SK-MEL-5 (cell line): Measurements from ENCODE around the gene IMMT. TPM values are rescaled to one million over a fixed set of nuclear protein-coding genes. Genes with fewer than 3 reads are reported as not detected.

Experiments
- DNase-seq: peaks from one replicate; pipeline ENCODE4 v3.0.0-alpha.2; 2016; ENCODE audit warnings: low read depth, low spot score
- in situ Hi-C: cut with HindIII; loops from 2 replicates; pipeline ENCODE4 v1.10.0; 2016; ENCODE audit warnings: low sequenced_read_pairs, high pct_unique_total_duplicates, low pct_unique_long_range_greater_than_20kb
- small RNA-seq, 2 experiments: library from RNA; depleted of rRNA; stranded (forward); fragments of <200 nt; gene quantifications; one replicate each; pipeline ENCODE3, GENCODE V24; 2014
- total RNA-seq: library from RNA; depleted of rRNA; stranded (reverse); fragments of >200 nt; shearing (Covaris generic); gene quantifications from 2 replicates; pipeline ENCODE4 v1.2.3, GENCODE V29; 2014; rRNA removed

IMMT gene
- total RNA-seq, 1 experiment from 2014 or later = 116 TPM

- in situ Hi-C loops = no loop called here
- DNase-seq = no peak
These were observed 70.6 kb downstream of the IMMT start for GRCh38 chr2:86124683-86125082.

- in situ Hi-C loops = no loop called here
- no peak for DNase-seq
These were observed 71.8 kb downstream of the IMMT start for GRCh38 chr2:86123328-86123925.

GRCh38 chr2:86118130-86118529, 77.1 kb downstream of the IMMT start:
- no peak for DNase-seq
- in situ Hi-C loops = no loop called here

DNA sequence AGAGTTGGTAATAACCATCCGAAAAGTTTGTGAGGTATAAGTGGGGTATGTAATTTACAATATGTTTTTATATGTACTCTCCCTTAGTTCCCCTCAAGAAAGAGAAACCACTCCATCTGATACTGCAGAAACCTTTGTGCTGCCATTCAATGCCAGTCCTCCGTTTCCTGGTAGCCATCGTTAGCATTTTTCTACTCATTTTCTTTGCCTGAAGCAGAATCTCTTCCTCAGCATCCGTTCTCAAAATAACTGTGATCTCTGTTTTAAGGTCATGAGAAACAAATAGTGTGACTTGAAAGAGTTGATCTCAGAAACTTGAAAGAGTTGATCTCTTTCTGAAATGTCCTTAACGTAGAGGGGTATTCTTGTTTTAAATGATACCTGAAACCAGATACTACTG, 88.2 kb downstream of the IMMT start:
- DNase-seq = peak; percentile 27
- in situ Hi-C loops = no loop called here

DNA sequence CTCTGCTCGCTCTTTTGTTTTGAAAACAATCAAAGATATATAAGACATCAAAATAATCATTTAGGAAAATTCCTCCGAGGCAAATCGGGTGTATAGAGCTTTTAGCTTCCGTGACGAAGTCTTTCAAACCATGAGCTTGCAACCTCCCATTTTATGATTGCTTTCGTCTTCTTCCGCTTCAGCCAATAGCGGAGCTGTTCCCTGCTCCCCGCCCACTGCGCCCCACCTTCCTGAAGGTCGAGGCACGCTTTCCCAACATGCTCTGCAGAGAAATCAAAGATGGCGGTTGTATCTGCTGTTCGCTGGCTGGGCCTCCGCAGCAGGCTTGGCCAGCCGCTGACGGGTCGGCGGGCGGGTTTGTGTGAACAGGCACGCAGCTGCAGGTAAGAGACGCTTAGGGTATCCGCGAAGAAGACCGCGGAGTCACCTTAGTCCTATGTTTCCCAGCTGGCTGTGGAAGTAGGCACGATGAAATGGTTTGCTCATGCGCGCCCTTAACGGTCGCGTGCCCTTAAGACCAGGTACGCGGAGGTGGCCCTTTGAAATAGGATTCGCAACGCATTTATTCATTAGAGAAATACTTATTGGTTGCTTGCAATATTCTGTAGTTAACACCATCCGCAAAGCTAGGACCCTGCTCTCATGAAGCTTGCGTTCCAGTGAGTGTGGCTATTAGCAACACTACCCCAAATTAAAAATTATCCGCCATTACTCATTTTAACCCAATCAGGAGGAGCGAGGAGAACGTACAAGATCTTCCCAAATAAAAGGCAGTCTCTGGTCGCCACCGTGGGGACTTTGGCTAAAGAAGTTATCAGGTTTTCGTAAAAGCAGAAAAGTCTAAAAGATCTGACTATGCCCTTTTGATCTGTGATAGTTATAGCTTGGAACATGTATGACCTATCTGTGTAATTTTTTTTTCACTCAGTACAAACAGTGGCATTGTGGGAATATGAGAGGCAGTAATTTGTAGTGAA, 89.0 kb downstream of the IMMT start, which contains the start of gene PTCD3:
TSS of gene PTCD3 (plus strand) at position 267 of the 977 bp plus-strand sequence. CDS start at position 280, 13 bp downstream.
- DNase-seq = peak; percentile 98
- in situ Hi-C loops = no loop called here

- DNase-seq = peak; percentile 97
- in situ Hi-C loops = no loop called here
These were observed 89.9 kb downstream of the IMMT start, which contains the start of gene POLR1A for GRCh38 chr2:86105252-86105968. POLR1A (minus strand) TSS chr2:86105886; CDS start chr2:86105776, 110 bp downstream.

- no peak for DNase-seq
- in situ Hi-C loops = no loop called here
These were observed 93.1 kb downstream of the IMMT start for GRCh38 chr2:86102157-86102556.

DNA sequence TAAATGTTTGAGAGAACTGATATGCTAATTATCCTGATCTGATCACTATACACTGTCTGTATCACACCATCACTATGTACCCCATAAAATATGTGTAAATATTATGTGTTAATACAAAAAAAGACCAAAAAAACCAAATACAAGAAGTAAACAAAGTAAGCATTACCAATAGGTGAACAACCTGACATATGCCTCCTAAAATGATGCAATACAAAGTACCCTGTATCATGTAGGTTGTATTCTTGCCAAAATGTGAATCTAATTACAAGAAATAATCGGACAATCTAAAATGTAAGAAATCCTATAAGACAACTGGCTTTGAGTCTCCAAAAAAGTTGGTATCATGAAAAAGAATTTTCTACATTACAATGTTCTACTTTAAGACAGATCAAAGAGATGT, 97.3 kb downstream of the IMMT start:
- in situ Hi-C loops = no loop called here
- DNase-seq = no peak

- DNase-seq = no peak
- in situ Hi-C loops = no loop called here
These were observed 98.0 kb downstream of the IMMT start for GRCh38 chr2:86097114-86097896.

DNA sequence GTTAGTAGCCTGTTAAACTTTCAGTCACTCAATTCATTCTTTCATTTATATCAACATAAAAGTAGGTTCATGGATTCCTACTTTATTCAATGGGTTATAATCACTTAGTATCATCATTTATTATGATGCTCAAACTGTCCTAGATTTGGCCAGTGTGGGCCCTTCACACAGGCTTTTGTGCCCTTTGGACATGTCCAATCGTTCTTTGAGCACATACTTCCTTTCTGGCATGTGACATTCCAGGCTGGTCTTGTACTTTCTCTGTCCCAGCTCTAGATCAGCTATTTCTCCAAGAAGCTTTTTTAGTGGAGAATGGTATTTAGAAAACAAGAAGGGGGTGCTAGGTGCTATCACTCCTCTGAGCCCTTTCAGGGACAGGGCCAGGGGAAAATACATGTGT, 101.0 kb downstream of the IMMT start:
- in situ Hi-C loops = no loop called here
- no peak for DNase-seq

Small RNA genes within 50 kb of the gene (small RNA-seq; reads per million reads assigned to genes)
- 0 reads per million in 2 experiments for gene MIR4779
- 0 reads per million in 2 experiments for gene RF00019
- 686 to 864 reads per million in 2 experiments for gene SNORD94

Other genes starting within 250 kb of the IMMT start
- gene POLR1A, start 89.6 kb downstream of the IMMT start, total RNA-seq = 26.3 and 29.9 TPM in 2 replicates
- gene PTCD3, start 89.2 kb downstream of the IMMT start, total RNA-seq = 238 and 268 TPM in 2 replicates
- gene MRPL35, start 4.0 kb upstream of the IMMT start, total RNA-seq = 186 and 193 TPM in 2 replicates
- gene REEP1, start 142.2 kb upstream of the IMMT start, total RNA-seq = 1.0 and 2.0 TPM in 2 replicates
- 35.6 and 45.1 TPM in 2 replicates for gene KDM3A, start 245.9 kb upstream of the IMMT start, total RNA-seq